ENCODE data around the gene MAMDC4. TPM values are rescaled to one million over a fixed set of nuclear protein-coding genes. Genes with fewer than 3 reads are reported as not detected.
A peak's percentile ranks its signal among the peaks of the same experiment; 100 is the strongest.

MAMDC4 gene
- total RNA-seq, 1 donor from 2014 or later, result 8.5 TPM

- Histone ChIP-seq H3K4me2 (ENCODE audit: low read length) (no peak overlapping the region), H3K79me2 (ENCODE audit: insufficient read depth, low read length) (peaks cover 26% of the 10 kb centered on the region), H3K9me3 (ENCODE audit: insufficient read depth, low read depth, low read length) (no peaks in the 10 kb centered on the region), H3K36me3 (ENCODE audit: insufficient read depth, low read length) (peaks cover 4% of the 10 kb centered on the region), H3K27me3 (ENCODE audit: insufficient read depth, low read length) (no peaks in the 10 kb centered on the region), H3K4me1 (ENCODE audit: insufficient read depth, low read length) (peaks cover 17% of the 10 kb centered on the region), H3K27ac (ENCODE audit: low read depth, low read length) (no peak overlapping the region), H2AFZ (ENCODE audit: low read depth, low read length) (no peak overlapping the region), H4K20me1 (ENCODE audit: insufficient read depth, low read length) (peaks cover 27% of the 10 kb centered on the region), H3K4me3 (ENCODE audit: insufficient read depth, low read depth, low read length) (no peak overlapping the region), H3K9ac (ENCODE audit: low read length) (no peak overlapping the region)
- no peak overlapping the region for H3K27ac Mint-ChIP-seq (ENCODE audit: unreplicated experiment)
- FAIRE-seq, result no peak
- no peaks in the 10 kb centered on the region for H3K9me3 Mint-ChIP-seq (ENCODE audit: unreplicated experiment)
- H3K36me3 Mint-ChIP-seq (ENCODE audit: low read depth, unreplicated experiment), result peaks cover 12% of the 10 kb centered on the region
- peaks cover 17% of the 10 kb centered on the region for H3K4me1 Mint-ChIP-seq (ENCODE audit: low read depth, unreplicated experiment)
- DNase-seq (ENCODE audit: low read depth), result no peak
- no peaks in the 10 kb centered on the region for H3K27me3 Mint-ChIP-seq (ENCODE audit: low read depth, unreplicated experiment)
- no peak for TF ChIP-seq CTCF (IDR thresholded peaks at IDR 0.05; ENCODE audit: insufficient read depth, low read depth, low read length)
- no peak for TF ChIP-seq EZH2 (IDR thresholded peaks at IDR 0.05; ENCODE audit: insufficient read depth, low read length)
- H3K4me3 Mint-ChIP-seq (ENCODE audit: unreplicated experiment), result no peak overlapping the region
Measured at GRCh38 chr9:136900556-136900955, 48.4 kb downstream of the MAMDC4 start.

GRCh38 chr9:136900988-136901515 is 48.9 kb downstream of the MAMDC4 start:
- no peaks in the 10 kb centered on the region for H3K9me3 ChIP-seq (ENCODE audit: insufficient read depth, low read depth, low read length)
- H3K27ac ChIP-seq (ENCODE audit: low read depth, low read length), result peak overlapping the region; percentile 72
- peaks cover 22% of the 10 kb centered on the region for H4K20me1 ChIP-seq (ENCODE audit: insufficient read depth, low read length)
- no peak for DNase-seq (ENCODE audit: low read depth)
- peaks cover 17% of the 10 kb centered on the region for H3K4me1 ChIP-seq (ENCODE audit: insufficient read depth, low read length)
- H3K4me3 ChIP-seq (ENCODE audit: insufficient read depth, low read depth, low read length), result no peak overlapping the region
- peaks cover 4% of the 10 kb centered on the region for H3K36me3 ChIP-seq (ENCODE audit: insufficient read depth, low read length)
- Mint-ChIP-seq H3K9me3 (ENCODE audit: unreplicated experiment) (no peaks in the 10 kb centered on the region), H3K27ac (ENCODE audit: unreplicated experiment) (peak overlapping the region; percentile 91), H3K36me3 (ENCODE audit: low read depth, unreplicated experiment) (peaks cover 13% of the 10 kb centered on the region), H3K27me3 (ENCODE audit: low read depth, unreplicated experiment) (no peaks in the 10 kb centered on the region), H3K4me3 (ENCODE audit: unreplicated experiment) (no peak overlapping the region), H3K4me1 (ENCODE audit: low read depth, unreplicated experiment) (peaks cover 17% of the 10 kb centered on the region)
- no peaks in the 10 kb centered on the region for H3K27me3 ChIP-seq (ENCODE audit: insufficient read depth, low read length)
- FAIRE-seq, result no peak
- TF ChIP-seq CTCF (IDR thresholded peaks at IDR 0.05; ENCODE audit: insufficient read depth, low read depth, low read length) (no peak), EZH2 (IDR thresholded peaks at IDR 0.05; ENCODE audit: insufficient read depth, low read length) (no peak)
- peak overlapping the region; percentile 51 for H2AFZ ChIP-seq (ENCODE audit: low read depth, low read length)
- peak overlapping the region; percentile 60 for H3K4me2 ChIP-seq (ENCODE audit: low read length)
- peaks cover 21% of the 10 kb centered on the region for H3K79me2 ChIP-seq (ENCODE audit: insufficient read depth, low read length)
- H3K9ac ChIP-seq (ENCODE audit: low read length), result peak overlapping the region; percentile 65

GRCh38 chr9:136901516-136902258 is 49.5 kb downstream of the MAMDC4 start:
- peak overlapping the region; percentile 91 for H3K27ac Mint-ChIP-seq (ENCODE audit: unreplicated experiment)
- peaks cover 4% of the 10 kb centered on the region for H3K36me3 ChIP-seq (ENCODE audit: insufficient read depth, low read length)
- peak; percentile 55 for DNase-seq (ENCODE audit: low read depth)
- no peak overlapping the region for H3K4me3 Mint-ChIP-seq (ENCODE audit: unreplicated experiment)
- peaks cover 17% of the 10 kb centered on the region for H3K4me1 Mint-ChIP-seq (ENCODE audit: low read depth, unreplicated experiment)
- H4K20me1 ChIP-seq (ENCODE audit: insufficient read depth, low read length), result peaks cover 18% of the 10 kb centered on the region
- H3K9me3 ChIP-seq (ENCODE audit: insufficient read depth, low read depth, low read length), result no peaks in the 10 kb centered on the region
- H2AFZ ChIP-seq (ENCODE audit: low read depth, low read length), result peak overlapping the region; percentile 51
- no peak for FAIRE-seq
- H3K27me3 Mint-ChIP-seq (ENCODE audit: low read depth, unreplicated experiment), result no peaks in the 10 kb centered on the region
- peak overlapping the region; percentile 65 for H3K9ac ChIP-seq (ENCODE audit: low read length)
- no peak overlapping the region for H3K4me3 ChIP-seq (ENCODE audit: insufficient read depth, low read depth, low read length)
- no peaks in the 10 kb centered on the region for H3K9me3 Mint-ChIP-seq (ENCODE audit: unreplicated experiment)
- H3K27ac ChIP-seq (ENCODE audit: low read depth, low read length), result peak overlapping the region; percentile 72
- H3K27me3 ChIP-seq (ENCODE audit: insufficient read depth, low read length), result no peaks in the 10 kb centered on the region
- TF ChIP-seq EZH2 (IDR thresholded peaks at IDR 0.05; ENCODE audit: insufficient read depth, low read length) (no peak), CTCF (IDR thresholded peaks at IDR 0.05; ENCODE audit: insufficient read depth, low read depth, low read length) (no peak)
- peaks cover 13% of the 10 kb centered on the region for H3K36me3 Mint-ChIP-seq (ENCODE audit: low read depth, unreplicated experiment)
- peak overlapping the region; percentile 60 for H3K4me2 ChIP-seq (ENCODE audit: low read length)
- peaks cover 17% of the 10 kb centered on the region for H3K4me1 ChIP-seq (ENCODE audit: insufficient read depth, low read length)
- peaks cover 16% of the 10 kb centered on the region for H3K79me2 ChIP-seq (ENCODE audit: insufficient read depth, low read length)
